ENCODE measurements around the gene SLC17A5.
"Not testable (repeated sequence)": the region's sequence is repeated elsewhere in the genome, so short reads cannot be mapped to it uniquely, and the experiment has no call there.

SLC17A5 gene

GRCh38 chr6:73577676-73578075 is 76.1 kb downstream of the SLC17A5 start:
- Histone ChIP-seq H3K4me1 (ENCODE audit: insufficient read depth, low read length) (no peaks in the 10 kb centered on the region), H4K20me1 (ENCODE audit: insufficient read depth, low read length) (no peaks in the 10 kb centered on the region), H3K36me3 (ENCODE audit: insufficient read depth, low read length) (no peaks in the 10 kb centered on the region), H2AFZ (ENCODE audit: low read depth, low read length) (no peak overlapping the region), H3K27ac (ENCODE audit: low read length) (no peak overlapping the region), H3K27me3 (ENCODE audit: insufficient read depth, low read length, poor library complexity) (no peaks in the 10 kb centered on the region), H3K4me3 (ENCODE audit: low read depth in 1 of 2, low read length in 2 of 2) (no peak overlapping the region), H3K79me2 (ENCODE audit: insufficient read depth, low read length) (no peaks in the 10 kb centered on the region), H3K4me2 (ENCODE audit: insufficient read depth, low read length) (no peak overlapping the region), H3K9me3 (ENCODE audit: insufficient read depth, low read length, severe bottlenecking) (no peaks in the 10 kb centered on the region), H3K9ac (ENCODE audit: low read depth, low read length) (no peak overlapping the region)
- ATAC-seq (ENCODE audit: insufficient read depth, low read depth), result no peak
- DNase-seq, result no peak
- no peak for TF ChIP-seq EZH2 (IDR thresholded peaks at IDR 0.05; ENCODE audit: borderline replicate concordance, low read depth, low read length, severe bottlenecking)
- no peak for TF ChIP-seq CTCF (IDR thresholded peaks at IDR 0.05; ENCODE audit: borderline replicate concordance, extremely low read depth, low read length, poor library complexity, severe bottlenecking)

GRCh38 chr6:73572531-73572930 is 81.3 kb downstream of the SLC17A5 start:
- H3K4me2 ChIP-seq (ENCODE audit: insufficient read depth, low read length); H3K9me3 ChIP-seq (ENCODE audit: insufficient read depth, low read length, severe bottlenecking); ATAC-seq (ENCODE audit: insufficient read depth, low read depth); H3K4me1 ChIP-seq (ENCODE audit: insufficient read depth, low read length); DNase-seq; H3K9ac ChIP-seq (ENCODE audit: low read depth, low read length); H3K4me3 ChIP-seq (ENCODE audit: low read depth in 1 of 2, low read length in 2 of 2); H3K36me3 ChIP-seq (ENCODE audit: insufficient read depth, low read length); H4K20me1 ChIP-seq (ENCODE audit: insufficient read depth, low read length); H3K27ac ChIP-seq (ENCODE audit: low read length); H2AFZ ChIP-seq (ENCODE audit: low read depth, low read length); H3K27me3 ChIP-seq (ENCODE audit: insufficient read depth, low read length, poor library complexity); H3K79me2 ChIP-seq (ENCODE audit: insufficient read depth, low read length): not testable (repeated sequence)

DNA sequence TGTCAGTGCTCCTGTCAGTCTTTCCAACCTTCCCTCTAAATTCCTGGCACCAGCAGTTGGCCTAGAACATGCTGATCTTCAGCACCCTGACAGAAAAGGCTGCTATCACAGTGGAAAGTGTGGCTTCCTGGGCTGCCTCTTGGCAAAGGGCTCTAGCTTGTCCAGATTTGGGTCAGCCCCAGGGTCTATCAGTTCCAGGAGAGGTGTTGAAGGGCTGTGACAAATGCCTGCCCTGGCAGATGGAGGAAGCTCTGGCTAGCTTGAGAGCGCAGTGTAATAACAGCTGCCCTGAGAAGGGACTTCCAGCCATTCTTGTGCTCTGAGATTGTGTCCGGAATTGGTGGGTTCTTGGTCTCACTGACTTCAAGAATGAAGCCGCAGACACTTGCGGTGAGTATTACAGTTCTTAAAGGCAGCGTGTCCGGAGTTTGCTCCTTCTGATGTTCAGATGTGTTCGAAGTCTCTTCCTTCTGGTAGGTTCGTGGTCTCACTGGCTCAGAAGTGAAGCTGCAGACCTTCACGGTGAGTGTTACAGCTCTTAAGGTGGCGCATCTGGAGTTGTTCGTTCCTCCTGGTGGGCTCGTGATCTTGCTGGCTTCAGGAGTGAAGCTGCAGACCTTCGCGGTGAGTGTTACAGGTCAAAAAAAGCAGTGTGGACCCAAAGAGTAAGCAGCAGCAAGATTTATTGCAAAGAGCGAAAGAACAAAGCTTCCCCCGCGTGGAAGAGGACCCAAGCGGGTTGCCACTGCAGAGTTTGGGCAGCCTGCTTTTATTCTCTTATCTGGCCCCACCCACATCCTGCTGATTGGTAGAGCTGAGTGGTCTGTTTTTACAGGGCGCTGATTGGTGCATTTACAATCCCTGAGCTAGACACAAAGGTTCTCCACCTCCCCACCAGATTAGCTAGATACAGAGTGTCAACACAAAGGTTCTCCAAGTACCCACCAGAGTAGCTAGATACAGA is 82.3 kb downstream of the SLC17A5 start:
- not testable (repeated sequence) for H2AFZ ChIP-seq (ENCODE audit: low read depth, low read length)

DNA sequence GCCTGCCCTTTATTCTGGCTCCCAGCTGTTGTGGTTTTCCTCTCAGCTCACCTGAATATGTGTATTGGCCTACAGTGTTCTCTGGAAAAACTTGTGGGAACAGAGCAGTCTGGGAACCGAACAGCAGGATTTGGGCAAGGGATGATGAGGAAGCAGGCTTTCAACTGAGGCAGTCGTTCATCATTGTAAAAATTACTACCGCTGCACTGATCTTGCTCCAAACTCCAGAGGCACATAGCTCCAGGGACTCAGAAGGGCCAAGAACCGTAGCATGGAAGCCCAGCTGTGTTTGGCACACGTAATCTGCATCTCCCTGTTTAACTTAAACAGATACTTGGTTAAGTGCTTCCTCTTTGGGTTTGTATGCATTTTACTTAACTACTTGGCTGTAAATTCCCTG is 84.7 kb downstream of the SLC17A5 start:
- Histone ChIP-seq H3K27me3 (ENCODE audit: insufficient read depth, low read length, poor library complexity) (no peaks in the 10 kb centered on the region), H2AFZ (ENCODE audit: low read depth, low read length) (no peak overlapping the region), H3K27ac (ENCODE audit: low read length) (no peak overlapping the region), H3K4me2 (ENCODE audit: insufficient read depth, low read length) (no peak overlapping the region), H3K4me3 (ENCODE audit: low read depth in 1 of 2, low read length in 2 of 2) (no peak overlapping the region), H4K20me1 (ENCODE audit: insufficient read depth, low read length) (no peaks in the 10 kb centered on the region), H3K9ac (ENCODE audit: low read depth, low read length) (no peak overlapping the region), H3K36me3 (ENCODE audit: insufficient read depth, low read length) (no peaks in the 10 kb centered on the region), H3K9me3 (ENCODE audit: insufficient read depth, low read length, severe bottlenecking) (no peaks in the 10 kb centered on the region), H3K4me1 (ENCODE audit: insufficient read depth, low read length) (no peaks in the 10 kb centered on the region), H3K79me2 (ENCODE audit: insufficient read depth, low read length) (no peaks in the 10 kb centered on the region)
- DNase-seq (no peak), ATAC-seq (ENCODE audit: insufficient read depth, low read depth) (no peak)
- no peak for TF ChIP-seq CTCF (IDR thresholded peaks at IDR 0.05; ENCODE audit: borderline replicate concordance, extremely low read depth, low read length, poor library complexity, severe bottlenecking)
- no peak for TF ChIP-seq EZH2 (IDR thresholded peaks at IDR 0.05; ENCODE audit: borderline replicate concordance, low read depth, low read length, severe bottlenecking)

More for the DNA sequence above, 82.3 kb downstream of the SLC17A5 start:
- H3K4me1 ChIP-seq (ENCODE audit: insufficient read depth, low read length); H3K79me2 ChIP-seq (ENCODE audit: insufficient read depth, low read length); ATAC-seq (ENCODE audit: insufficient read depth, low read depth); H4K20me1 ChIP-seq (ENCODE audit: insufficient read depth, low read length); H3K36me3 ChIP-seq (ENCODE audit: insufficient read depth, low read length); H3K4me3 ChIP-seq (ENCODE audit: low read depth in 1 of 2, low read length in 2 of 2); H3K4me2 ChIP-seq (ENCODE audit: insufficient read depth, low read length); H3K27ac ChIP-seq (ENCODE audit: low read length); H3K9me3 ChIP-seq (ENCODE audit: insufficient read depth, low read length, severe bottlenecking); H3K9ac ChIP-seq (ENCODE audit: low read depth, low read length); H3K27me3 ChIP-seq (ENCODE audit: insufficient read depth, low read length, poor library complexity): not testable (repeated sequence)
- DNase-seq, result peak; percentile 22
